ENCODE data around the gene MRPL46. TPM values are rescaled to one million over a fixed set of nuclear protein-coding genes. Genes with fewer than 3 reads are reported as not detected.

MRPL46 gene
- total and polyA plus RNA-seq, 2 of the 4 experiments (the other 2 are of a cell fraction) = 14.2 to 24.2 TPM

DNA sequence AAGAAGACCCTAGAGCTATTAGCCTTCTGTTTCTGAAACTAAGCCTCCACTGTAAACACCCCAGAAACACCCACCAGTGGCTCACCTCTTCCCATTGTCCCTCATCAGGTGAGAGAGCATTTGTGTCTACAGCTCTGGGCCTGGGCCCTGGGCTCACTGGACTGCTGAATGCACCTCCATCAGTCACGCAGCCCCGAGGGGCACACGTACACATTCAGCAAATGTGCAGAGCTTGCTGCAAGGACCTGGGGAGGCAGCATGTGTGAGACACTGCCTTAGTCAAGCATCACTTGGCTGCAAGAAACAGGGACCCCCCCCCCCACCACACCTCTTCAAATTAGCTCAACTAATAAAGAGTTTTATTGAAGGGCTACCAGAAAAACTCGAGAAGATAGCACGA, 29.0 kb downstream of the MRPL46 start:
- H4K8ac ChIP-seq (ENCODE audit: low read depth in 2 of 2, low read length in 2 of 2) = no peak overlapping the region
- no peak overlapping the region for H4K91ac ChIP-seq (ENCODE audit: insufficient read depth, low read depth, low read length)
- H4K20me1 ChIP-seq (ENCODE audit: insufficient read depth, low read length) = no peaks in the 10 kb centered on the region
- H3K4me1 ChIP-seq (ENCODE audit: control insufficient read depth, insufficient read depth, low read length) = no peaks in the 10 kb centered on the region
- dilution Hi-C loops (cut with HindIII; ENCODE audit: low sequenced_read_pairs, unreplicated experiment) (no loop called here), intact Hi-C loops (cut with micrococcal nuclease) (no loop called here), in situ Hi-C loops (cut with MboI; ENCODE audit: low sequenced_read_pairs) (no loop called here)
- no peak overlapping the region for H3K23ac ChIP-seq (ENCODE audit: low read depth, low read length)
- no peak for ATAC-seq (ENCODE audit: low read depth)
- no peak overlapping the region for H2AFZ ChIP-seq (replicated peaks; ENCODE audit: low read length, poor library complexity)
- no peak for DNase-seq
- H2BK15ac ChIP-seq (ENCODE audit: low read depth, low read length) = no peak overlapping the region
- H2BK5ac ChIP-seq (ENCODE audit: low read depth, low read length, poor library complexity, severe bottlenecking) = no peak overlapping the region
- no peaks in the 10 kb centered on the region for H3K27me3 ChIP-seq (ENCODE audit: control insufficient read depth, insufficient read depth, low read length)
- CTCF ChIA-PET = interaction anchor here (1.1 kb wide), 1 partner anchor 12 kb away, joined by 4 read pairs; no protein-coding TSS in a partner anchor
- H2BK120ac ChIP-seq (ENCODE audit: low read depth, low read length) = no peak overlapping the region
- H3K18ac ChIP-seq (ENCODE audit: low read depth, low read length) = no peak overlapping the region
- no peak overlapping the region for H3K56ac ChIP-seq (ENCODE audit: extremely low read depth, insufficient read depth, low read length)
- no peak overlapping the region for H3K9ac ChIP-seq (ENCODE audit: low read depth, low read length)
- H3K79me1 ChIP-seq (ENCODE audit: low read depth in 1 of 2, low read length in 2 of 2) = no peaks in the 10 kb centered on the region
- no TSS peak for BruUV-seq (replicated peaks)
- WGBS, 2 experiments (ENCODE audit: extremely low coverage in 2 of 2, insufficient read length in 1 of 2) = no CpG with 5 or more reads among the region's 5 CpGs
- no peak overlapping the region for H2BK20ac ChIP-seq (ENCODE audit: low read depth, low read length)
- POLR2A ChIA-PET (ENCODE audit: unreplicated experiment) = no interaction called here
- no peak overlapping the region for H4K5ac ChIP-seq (ENCODE audit: low read depth, low read length)
- H3K4ac ChIP-seq (ENCODE audit: low read depth, low read length) = no peak overlapping the region
- H3K14ac ChIP-seq (replicated peaks; ENCODE audit: low read depth, low read length) = no peak overlapping the region
- no peak overlapping the region for H2AK5ac ChIP-seq (ENCODE audit: low read depth, low read length)
- no peak overlapping the region for H3K27ac ChIP-seq (ENCODE audit: insufficient read depth, low read length)
- H3K36me3 ChIP-seq (ENCODE audit: control insufficient read depth, insufficient read depth, low read length) = no peaks in the 10 kb centered on the region
- no peak overlapping the region for H2AK9ac ChIP-seq (replicated peaks; ENCODE audit: low read depth, low read length, poor library complexity)
- TF ChIP-seq RFX5 (IDR thresholded peaks at IDR 0.05; ENCODE audit: low read depth, low read length) (no peak), CHD1 (IDR thresholded peaks at IDR 0.05; ENCODE audit: low read depth, low read length) (no peak), POLR2A (IDR thresholded peaks at IDR 0.05; ENCODE audit: low read depth, low read length) (no peak), SMC3 (IDR thresholded peaks at IDR 0.05; ENCODE audit: low read depth, low read length) (no peak), MAZ (IDR thresholded peaks at IDR 0.05; ENCODE audit: borderline replicate concordance, low read depth, low read length) (no peak), BHLHE40 (IDR thresholded peaks at IDR 0.05; ENCODE audit: low read depth, low read length) (no peak), FOS (IDR thresholded peaks at IDR 0.05; ENCODE audit: low read depth, low read length) (no peak), RAD21 (IDR thresholded peaks at IDR 0.05; ENCODE audit: low read length) (no peak), CEBPB (IDR thresholded peaks at IDR 0.05; ENCODE audit: low read depth, low read length) (no peak), NFE2L2 (IDR thresholded peaks at IDR 0.05; ENCODE audit: low read depth, low read length) (no peak)
- TF ChIP-seq, protein P1, sequence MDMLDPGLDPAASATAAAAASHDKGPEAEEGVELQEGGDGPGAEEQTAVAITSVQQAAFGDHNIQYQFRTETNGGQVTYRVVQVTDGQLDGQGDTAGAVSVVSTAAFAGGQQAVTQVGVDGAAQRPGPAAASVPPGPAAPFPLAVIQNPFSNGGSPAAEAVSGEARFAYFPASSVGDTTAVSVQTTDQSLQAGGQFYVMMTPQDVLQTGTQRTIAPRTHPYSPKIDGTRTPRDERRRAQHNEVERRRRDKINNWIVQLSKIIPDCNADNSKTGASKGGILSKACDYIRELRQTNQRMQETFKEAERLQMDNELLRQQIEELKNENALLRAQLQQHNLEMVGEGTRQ (IDR thresholded peaks at IDR 0.05; ENCODE audit: low read depth, low read length) = no peak
- TF ChIP-seq, protein P2, sequence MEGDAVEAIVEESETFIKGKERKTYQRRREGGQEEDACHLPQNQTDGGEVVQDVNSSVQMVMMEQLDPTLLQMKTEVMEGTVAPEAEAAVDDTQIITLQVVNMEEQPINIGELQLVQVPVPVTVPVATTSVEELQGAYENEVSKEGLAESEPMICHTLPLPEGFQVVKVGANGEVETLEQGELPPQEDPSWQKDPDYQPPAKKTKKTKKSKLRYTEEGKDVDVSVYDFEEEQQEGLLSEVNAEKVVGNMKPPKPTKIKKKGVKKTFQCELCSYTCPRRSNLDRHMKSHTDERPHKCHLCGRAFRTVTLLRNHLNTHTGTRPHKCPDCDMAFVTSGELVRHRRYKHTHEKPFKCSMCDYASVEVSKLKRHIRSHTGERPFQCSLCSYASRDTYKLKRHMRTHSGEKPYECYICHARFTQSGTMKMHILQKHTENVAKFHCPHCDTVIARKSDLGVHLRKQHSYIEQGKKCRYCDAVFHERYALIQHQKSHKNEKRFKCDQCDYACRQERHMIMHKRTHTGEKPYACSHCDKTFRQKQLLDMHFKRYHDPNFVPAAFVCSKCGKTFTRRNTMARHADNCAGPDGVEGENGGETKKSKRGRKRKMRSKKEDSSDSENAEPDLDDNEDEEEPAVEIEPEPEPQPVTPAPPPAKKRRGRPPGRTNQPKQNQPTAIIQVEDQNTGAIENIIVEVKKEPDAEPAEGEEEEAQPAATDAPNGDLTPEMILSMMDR (conservative IDR thresholded peaks at IDR 0.05; ENCODE audit: low read depth, low read length) = no peak
- H3K4me2 ChIP-seq (ENCODE audit: low read depth, low read length) = no peak overlapping the region
- no peaks in the 10 kb centered on the region for H3K9me1 ChIP-seq (ENCODE audit: insufficient read depth, low read length)
- no peaks in the 10 kb centered on the region for H3K9me3 ChIP-seq (ENCODE audit: control insufficient read depth, insufficient read depth, low read length)
- H3K4me3 ChIP-seq (ENCODE audit: insufficient read depth, low read depth, low read length) = no peak overlapping the region
